DOHH2 (cell line): ENCODE results near the gene ERO1B.

Experiments
- EZH2phosphoT487 ChIP-seq: fragments of 200-600 bp; sonication (generic); IDR thresholded peaks from 2 replicates; pipeline ENCODE4 v1.6.1; 2017; ENCODE audit warnings: borderline replicate concordance, mild to moderate bottlenecking, antibody characterized with exemption, low read length, moderate library complexity, mixed read lengths
- TF ChIP-seq, protein P1 (sequence below): fragments of 200-600 bp; sonication (generic); IDR thresholded peaks from one replicate; pipeline ENCODE4 v1.5.1; 2014; ENCODE audit warnings: antibody characterized with exemption, mild to moderate bottlenecking, low read depth, low read length; ENCODE audit not compliant: poor library complexity, severe bottlenecking

- TF ChIP-seq, protein P1, sequence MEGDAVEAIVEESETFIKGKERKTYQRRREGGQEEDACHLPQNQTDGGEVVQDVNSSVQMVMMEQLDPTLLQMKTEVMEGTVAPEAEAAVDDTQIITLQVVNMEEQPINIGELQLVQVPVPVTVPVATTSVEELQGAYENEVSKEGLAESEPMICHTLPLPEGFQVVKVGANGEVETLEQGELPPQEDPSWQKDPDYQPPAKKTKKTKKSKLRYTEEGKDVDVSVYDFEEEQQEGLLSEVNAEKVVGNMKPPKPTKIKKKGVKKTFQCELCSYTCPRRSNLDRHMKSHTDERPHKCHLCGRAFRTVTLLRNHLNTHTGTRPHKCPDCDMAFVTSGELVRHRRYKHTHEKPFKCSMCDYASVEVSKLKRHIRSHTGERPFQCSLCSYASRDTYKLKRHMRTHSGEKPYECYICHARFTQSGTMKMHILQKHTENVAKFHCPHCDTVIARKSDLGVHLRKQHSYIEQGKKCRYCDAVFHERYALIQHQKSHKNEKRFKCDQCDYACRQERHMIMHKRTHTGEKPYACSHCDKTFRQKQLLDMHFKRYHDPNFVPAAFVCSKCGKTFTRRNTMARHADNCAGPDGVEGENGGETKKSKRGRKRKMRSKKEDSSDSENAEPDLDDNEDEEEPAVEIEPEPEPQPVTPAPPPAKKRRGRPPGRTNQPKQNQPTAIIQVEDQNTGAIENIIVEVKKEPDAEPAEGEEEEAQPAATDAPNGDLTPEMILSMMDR, result no peak
- TF ChIP-seq EZH2phosphoT487, result no peak
Measured at GRCh38 chr1:236322566-236323409, 41.0 kb upstream of the ERO1B start.
